RPMI8226 (cell line): Measurements from ENCODE around the gene SHC3.

ENCODE experiments used
- DNase-seq: peaks from one replicate; pipeline ENCODE4 v3.0.0-alpha.2; 2015

The SHC3 gene

GRCh38 chr9:89183146-89183545, 4.5 kb upstream of the SHC3 start:
- no peak for DNase-seq

GRCh38 chr9:89182369-89182768, 3.8 kb upstream of the SHC3 start:
- DNase-seq, result no peak

GRCh38 chr9:89179895-89180734, 1.5 kb upstream of the SHC3 start:
- peak; percentile 89 for DNase-seq

GRCh38 chr9:89179540-89179894, 899 bp upstream of the SHC3 start:
- no peak for DNase-seq

GRCh38 chr9:89178830-89179539, 367 bp upstream of the SHC3 start:
- peak; percentile 35 for DNase-seq

- DNase-seq, result peak; percentile 55
These were observed 1.3 kb downstream of the SHC3 start for GRCh38 chr9:89177012-89177943.

GRCh38 chr9:89175828-89176261, 2.8 kb downstream of the SHC3 start:
- peak; percentile 66 for DNase-seq

GRCh38 chr9:89174291-89174690, 4.3 kb downstream of the SHC3 start:
- peak; percentile 88 for DNase-seq

DNA sequence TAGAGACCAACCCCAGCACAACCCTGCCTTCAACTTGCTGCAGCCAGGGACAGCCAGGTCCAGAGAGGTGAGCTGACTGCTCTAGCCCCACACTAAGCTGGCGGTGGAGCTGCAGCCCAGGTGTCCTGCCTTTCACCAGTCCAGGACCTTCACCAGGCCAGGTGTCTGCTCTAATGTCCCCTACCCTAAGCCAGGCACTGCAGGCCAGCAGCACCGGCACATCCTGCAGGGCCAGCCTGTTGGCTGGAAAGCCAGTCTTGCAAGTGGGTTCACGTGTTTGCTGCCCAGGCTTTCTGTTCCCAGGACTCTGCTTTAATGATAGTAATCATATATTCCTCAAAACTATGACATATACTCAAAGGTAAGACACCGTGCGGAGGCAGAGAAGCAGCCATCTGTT, 5.5 kb downstream of the SHC3 start:
- peak; percentile 19 for DNase-seq

- DNase-seq, result no peak
These were observed 6.2 kb downstream of the SHC3 start for GRCh38 chr9:89172398-89172797.

GRCh38 chr9:89171693-89172092, 6.9 kb downstream of the SHC3 start:
- DNase-seq, result peak; percentile 31

GRCh38 chr9:89171231-89171630, 7.4 kb downstream of the SHC3 start:
- no peak for DNase-seq

DNA sequence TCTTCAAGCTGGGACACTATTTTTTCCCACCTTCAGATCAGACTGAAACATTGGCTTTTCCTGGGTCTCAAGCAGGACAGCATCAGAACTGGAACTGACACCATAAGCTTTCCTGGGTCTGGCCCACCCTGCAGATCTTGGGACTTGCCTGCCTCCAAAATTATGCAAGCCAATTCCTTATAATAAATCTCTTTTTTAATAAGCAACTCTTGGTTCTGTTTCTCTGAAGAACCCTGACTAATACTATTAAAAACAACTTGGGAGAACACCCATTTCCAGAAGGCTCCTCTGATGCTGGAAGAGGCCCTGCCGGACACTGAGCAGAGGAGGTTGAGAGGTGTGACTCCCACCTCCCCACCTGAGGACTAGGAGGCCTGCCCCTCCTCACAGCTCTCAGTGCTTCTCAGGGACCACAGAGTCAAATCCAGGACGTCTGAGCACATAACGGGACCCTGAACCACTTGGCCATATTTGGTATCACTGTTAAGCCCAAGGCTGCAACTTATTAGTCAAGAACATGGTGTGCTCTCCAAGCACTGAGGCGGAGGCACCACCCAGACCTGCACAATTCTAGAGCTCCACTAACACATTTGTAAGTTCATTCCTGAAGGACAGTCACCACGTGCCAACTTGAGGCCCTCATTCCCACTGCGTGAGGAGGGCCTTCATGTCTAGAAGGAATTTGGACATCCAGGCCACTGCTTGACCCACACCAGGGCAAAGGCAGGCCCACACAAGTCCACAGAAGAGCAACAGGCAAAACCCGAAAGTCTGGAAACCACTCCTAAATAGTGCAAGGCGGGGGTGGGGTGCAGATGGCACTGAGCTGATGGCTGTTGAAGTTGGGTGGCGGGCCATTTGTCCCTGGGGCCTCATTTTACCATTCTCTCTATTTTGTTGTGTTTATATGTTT, 9.5 kb downstream of the SHC3 start:
- no peak for DNase-seq

DNA sequence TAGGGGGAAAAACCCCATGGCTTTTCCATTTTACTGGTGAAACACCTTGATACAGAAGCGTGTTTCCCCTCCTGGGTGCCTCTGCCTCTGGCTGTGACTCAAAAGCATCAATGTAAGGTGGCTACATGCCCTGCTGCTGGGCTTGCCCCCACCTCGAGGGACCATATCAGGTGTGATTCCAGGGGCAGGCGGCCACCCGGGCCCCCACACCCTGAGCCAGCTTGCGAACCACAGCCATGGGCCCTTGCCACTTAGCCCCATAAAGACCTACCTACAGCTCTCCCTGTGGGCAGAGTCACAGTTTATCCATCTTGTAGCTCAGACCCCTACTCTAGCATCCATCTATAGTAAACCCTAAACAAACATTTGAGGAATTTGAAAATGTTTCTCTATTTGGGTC, 10.8 kb downstream of the SHC3 start:
- DNase-seq, result no peak

DNA sequence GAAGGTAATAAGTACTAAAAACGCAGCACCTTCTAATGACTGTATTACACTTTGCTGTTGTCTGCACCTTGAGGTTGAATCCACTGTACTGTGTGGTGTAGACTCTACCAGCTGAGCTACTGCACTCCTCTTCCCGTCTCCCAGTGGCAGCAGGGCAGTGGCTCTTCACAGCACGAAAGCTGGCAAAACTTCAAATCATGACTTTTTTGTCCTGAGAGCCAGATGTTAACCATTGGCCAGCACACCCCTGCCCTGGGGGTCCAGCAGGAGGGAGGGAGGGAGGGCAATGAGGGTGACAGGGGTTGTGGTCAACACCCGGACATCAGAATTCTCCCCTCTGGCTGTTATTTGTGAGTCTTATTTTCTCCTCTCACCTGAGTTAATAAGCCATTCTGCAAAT, 11.8 kb downstream of the SHC3 start:
- no peak for DNase-seq

DNA sequence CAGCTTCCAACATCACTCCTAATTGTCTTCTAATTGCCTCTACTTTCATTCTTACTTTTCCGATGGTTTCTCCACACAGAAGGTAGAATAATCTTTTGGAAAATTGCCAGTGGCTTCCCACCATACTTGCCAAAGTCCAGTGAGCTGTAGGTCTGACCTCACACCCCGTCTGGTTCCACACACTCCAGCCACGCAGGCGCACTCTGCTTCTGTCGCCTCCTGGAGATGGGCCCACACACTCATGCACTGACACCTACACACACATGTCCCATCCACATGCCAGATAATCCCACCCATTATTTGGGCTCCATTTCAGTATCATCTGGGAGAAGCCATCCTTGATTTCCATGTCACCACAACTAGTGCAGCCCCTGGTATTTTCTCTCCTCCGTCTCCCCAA, 12.7 kb downstream of the SHC3 start:
- DNase-seq, result no peak

GRCh38 chr9:89165341-89165740, 13.3 kb downstream of the SHC3 start:
- no peak for DNase-seq

DNA sequence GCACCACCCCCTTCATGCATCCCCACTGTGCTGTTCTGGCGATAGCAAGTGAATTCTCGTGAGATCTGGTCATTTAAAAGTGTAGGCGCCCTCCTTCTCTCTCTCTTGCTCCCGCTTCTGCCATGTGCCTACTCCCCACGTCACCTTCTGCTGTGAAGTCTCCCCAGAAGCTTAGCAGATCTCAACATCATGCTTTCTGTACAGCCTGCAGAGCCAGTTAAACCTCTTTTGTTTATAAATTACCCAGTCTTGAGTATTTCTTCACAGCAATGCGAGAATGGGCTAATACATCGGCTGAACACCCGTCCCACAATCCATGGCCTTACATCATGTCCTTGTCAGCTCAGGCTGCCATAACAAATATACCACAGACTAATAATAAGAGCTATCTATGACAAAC, 17.4 kb downstream of the SHC3 start:
- no peak for DNase-seq

GRCh38 chr9:89160806-89161205, 17.8 kb downstream of the SHC3 start:
- no peak for DNase-seq

- DNase-seq, result no peak
These were observed 23.8 kb downstream of the SHC3 start for GRCh38 chr9:89154651-89155336.

DNA sequence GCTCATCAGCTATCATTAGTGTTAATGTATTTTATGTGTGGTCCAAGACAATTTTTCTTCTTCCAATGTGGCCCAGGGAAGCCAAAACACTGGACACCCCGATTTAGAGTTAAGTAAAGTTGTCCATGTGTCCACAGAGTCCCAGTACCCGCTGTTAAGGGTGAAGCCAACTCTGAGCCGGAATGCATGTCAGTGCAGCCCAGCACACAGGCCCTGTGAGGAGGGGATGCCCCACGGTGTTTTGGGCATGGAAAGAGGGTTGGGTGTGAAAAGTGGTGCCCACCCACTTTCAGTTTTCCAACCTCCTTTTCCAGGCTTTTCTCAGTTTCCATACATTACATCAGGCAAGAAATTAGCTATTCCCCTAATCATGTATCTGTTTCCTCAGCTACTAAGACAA, 24.4 kb downstream of the SHC3 start:
- DNase-seq, result no peak
